HG02571 (cell line): ENCODE results near the gene ZNF273.
"Not testable (repeated sequence)": the region's sequence is repeated elsewhere in the genome, so short reads cannot be mapped to it uniquely, and the experiment has no call there.

Experiments used
- ATAC-seq: cut with Tn5 transposase; IDR thresholded peaks from one replicate; pipeline ENCODE4 v1.9.1; 2021; ENCODE audit warnings: mild to moderate bottlenecking, moderate library complexity; ENCODE audit not compliant: unreplicated experiment

Gene ZNF273

GRCh38 chr7:64944667-64945502 is 41.8 kb downstream of the ZNF273 start:
- not testable (repeated sequence) for ATAC-seq

GRCh38 chr7:64945503-64946175 is 42.6 kb downstream of the ZNF273 start:
- ATAC-seq = no peak

DNA sequence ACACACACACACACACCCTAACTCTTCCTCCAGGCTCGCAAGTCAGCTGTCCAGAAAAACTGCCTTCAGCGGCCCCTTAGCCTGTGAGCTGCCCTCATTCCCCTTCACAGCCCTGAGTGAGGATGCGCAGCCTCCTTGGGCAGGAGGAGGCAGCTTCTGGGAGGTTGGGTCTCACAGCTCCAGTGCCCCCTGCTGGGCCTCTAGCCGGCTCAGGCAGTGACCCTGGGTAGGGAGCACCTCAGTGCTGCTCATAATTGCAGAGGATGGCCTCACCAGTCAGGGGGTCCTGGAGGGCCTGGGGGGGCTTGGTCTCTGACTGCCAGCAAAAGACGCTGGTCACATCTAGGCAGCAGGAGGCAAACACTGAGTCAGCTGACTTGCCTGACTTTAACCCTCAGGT is 43.7 kb downstream of the ZNF273 start:
- ATAC-seq = no peak

- ATAC-seq = no peak
Measured at GRCh38 chr7:64947252-64948000, 44.4 kb downstream of the ZNF273 start.

GRCh38 chr7:64948774-64949173 is 45.7 kb downstream of the ZNF273 start:
- not testable (repeated sequence) for ATAC-seq

GRCh38 chr7:64950673-64951072 is 47.6 kb downstream of the ZNF273 start:
- ATAC-seq = not testable (repeated sequence)

DNA sequence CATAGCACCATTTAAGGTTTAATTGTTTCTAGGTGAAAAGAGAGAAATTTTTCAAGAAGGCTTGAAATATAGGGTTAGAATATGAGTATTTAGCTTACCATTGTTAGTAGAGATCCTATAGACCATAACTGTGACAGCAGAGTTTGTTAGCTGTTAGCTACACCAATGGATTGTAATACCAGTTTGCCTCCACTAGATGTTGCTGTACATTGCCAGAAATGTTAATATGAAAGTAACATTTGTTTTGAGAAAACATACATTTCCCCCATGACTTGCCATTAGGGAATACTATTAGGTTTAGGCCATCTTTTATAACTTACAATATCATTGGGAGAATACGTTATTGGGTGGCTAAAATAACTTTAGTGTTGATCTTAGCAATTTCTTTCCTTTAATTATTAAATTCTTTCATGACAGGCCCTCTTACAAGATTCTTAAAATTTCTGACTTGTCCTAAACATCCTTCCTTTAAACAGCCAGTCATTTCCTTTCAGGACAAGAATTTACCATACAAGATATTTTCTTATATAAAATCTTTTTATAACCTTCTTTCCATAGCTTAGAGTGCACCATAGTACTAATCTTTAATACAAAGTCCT is 48.3 kb downstream of the ZNF273 start:
- no peak for ATAC-seq

DNA sequence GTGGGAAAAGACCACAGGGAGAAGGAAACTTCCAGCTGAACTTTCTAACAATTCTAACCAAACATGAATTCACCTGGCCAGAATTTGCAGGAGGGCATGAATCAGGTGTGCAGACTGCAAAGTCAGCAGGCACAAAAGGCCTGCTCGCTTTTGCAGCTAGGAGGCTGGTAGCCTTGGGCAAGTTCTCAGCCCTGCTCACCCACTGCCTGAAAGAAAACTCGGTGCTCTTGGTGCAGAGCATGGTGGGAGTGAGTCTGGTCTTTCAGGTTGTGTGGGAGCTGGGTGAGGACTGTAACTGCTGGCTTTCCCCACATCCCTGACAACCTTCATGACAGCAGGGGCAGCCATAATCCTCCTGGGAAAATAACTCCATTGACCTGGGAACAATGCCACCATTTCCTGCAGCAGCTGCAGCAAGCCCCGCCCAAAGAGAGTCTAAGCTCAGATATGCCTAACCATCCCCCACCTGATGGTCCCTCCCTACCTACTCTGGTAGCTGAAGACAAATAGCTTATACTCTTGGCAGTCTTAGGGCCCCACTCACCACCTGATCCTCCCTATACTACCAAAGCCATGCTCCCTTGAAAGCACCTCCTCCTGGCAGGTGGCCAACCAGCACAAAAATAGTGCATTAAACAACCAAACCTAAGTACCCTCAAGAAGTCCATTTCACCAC is 56.1 kb downstream of the ZNF273 start:
- ATAC-seq = no peak

DNA sequence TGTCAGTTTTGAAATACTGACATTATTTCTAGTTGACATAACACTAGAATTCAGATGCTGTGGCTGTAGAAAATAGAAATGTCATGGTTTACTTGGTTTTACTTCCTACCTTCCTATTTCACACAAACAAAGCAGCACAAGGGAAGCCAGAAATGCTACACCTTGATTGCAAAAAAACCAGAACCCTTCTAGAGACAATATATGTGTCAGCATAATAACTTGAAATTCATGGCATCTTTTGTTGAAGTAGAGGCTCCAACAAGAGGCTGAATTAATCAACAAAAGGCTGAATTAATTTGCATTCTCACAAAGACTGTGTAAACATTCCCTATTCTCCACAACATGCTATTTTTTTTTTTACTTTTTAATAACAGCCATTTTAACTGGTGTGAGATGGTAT is 62.5 kb downstream of the ZNF273 start:
- ATAC-seq = no peak

DNA sequence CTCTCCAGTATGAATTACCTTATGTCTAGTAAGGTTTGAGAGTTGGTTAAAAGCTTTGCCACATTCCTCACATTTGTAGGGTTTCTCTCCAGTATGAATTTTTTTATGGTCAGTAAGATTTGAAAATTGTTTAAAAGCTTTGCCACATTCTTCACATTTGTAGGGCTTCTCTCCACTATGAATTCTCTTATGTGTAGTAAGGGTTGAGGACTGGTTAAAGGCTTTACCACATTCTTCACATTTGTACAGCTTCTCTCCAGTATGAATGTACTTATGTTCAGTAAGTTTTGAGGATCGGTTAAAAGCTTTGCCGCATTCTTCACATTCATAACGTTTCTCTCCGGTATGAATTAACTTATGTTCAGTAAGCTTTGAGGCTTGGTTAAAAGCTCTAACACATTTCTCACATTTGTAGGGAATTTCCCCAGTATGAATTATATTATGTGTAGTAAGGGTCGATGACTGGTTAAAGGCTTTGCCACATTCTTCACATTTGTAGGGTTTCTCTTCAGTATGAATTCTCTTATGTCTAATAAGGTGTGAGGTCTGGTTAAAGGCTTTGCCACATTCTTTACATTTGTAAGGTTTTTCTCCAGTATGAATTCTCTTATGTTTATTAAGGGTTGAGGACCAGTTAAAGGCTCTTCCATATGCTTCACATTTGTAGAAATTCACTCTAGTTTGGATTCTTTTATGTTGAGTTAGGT is 75.6 kb downstream of the ZNF273 start:
- ATAC-seq = no peak
